ENCODE results near the gene SCRT2.

Gene SCRT2

DNA sequence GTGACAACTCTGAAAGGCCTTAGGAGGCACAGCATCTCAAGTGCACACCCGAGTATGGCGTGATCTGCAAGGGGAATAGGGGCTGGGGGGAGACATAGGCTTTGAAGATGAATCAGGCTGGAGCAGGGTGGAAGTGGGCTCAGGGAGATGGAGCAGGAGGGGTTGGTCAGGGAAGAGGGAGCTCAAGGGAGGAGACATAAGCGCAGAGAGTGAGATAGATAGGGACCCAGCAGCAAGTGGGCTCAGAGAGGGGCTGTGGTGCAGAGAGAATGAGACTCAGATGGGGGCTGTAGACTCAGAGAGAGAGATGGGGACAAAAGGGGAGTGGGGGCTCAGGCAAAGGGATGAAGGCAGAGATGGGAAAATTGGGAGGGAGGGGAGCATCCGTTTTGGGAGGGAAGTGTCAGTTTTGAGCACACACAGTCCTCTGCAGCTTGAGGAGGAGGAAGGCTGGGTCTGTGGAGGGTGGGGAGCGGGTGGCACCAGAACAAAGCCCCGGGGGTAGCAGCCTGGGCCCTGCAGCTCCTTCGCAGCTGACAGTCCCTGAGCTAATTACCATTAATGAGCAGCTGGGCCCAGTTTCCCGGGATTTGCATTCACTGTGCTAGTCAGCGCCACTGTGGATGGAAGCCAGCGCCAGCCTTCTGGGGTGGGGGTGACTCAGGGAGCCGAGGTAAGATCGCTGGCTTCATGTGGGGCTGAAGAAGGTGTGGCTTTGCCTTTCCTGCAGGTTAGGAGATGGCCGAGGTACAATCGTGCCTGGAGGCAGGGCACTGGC lies 41.3 kb downstream of the SCRT2 start:
- DNase-seq (ENCODE audit: low spot score): no peak

DNA sequence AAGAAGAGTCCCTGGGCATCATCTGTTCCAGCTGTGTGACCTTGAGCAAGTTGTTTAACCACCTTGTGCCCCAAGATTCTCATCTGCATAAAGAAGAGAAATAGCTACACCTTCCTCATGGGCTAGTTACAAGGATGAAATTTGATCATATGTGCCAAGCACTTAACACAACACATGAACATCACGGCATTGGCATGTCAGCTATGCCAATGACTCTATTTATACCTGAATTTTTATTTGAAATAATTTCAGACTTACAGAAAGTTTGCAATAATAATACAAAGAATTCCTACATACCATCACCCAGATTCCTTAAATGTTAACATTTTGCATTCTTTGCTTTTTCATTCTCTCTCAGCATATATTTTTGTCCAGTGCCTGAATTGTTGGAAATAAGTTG lies 44.5 kb downstream of the SCRT2 start:
- DNase-seq (ENCODE audit: low spot score): no peak

DNA sequence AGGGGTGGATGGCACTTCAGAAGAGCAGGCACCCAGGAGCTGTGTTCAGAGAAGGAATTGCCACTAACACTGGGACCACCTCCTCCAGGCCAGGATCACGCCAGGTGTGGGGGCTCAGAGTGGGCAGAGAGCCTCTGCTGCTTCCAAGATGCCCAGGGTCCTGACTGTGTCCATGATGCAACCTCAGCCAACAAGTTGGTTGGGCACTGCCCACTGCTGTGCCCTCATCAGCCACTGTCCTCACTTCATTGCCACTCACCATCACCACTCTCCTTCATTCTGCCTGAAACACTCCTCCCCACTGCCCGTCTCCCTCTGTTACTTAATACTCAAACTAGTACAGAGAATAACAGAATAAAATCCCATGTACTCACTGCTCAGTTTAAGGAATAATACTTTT lies 49.0 kb downstream of the SCRT2 start:
- no peak for DNase-seq (ENCODE audit: low spot score)

DNA sequence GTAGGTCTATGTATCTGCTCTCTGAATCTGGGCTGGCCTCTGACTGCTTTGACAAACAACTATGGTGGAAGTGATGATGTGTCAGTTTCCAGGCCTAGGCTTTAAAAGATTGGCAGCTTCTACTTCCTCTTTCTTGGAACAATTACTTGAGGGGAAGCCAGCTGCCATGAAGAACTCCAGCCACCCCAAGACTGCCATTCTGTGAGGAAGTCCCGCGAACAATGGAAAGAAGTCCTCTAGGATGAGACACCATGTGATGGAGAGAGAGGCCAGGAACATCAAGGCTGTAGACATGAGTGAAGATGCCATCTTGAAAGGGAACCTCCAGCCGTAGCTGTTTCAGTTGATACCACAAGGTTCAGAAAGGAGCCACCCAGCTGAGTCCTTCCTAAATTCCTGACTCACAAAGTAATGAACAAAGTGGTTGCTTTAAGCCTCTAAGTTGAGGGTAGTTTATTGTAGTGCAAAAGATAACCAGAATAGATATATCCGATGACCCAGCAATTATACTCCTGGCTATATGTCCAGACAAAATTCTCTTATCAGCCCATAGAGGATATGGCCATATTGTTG lies 50.2 kb downstream of the SCRT2 start:
- DNase-seq (ENCODE audit: low spot score): no peak

DNA sequence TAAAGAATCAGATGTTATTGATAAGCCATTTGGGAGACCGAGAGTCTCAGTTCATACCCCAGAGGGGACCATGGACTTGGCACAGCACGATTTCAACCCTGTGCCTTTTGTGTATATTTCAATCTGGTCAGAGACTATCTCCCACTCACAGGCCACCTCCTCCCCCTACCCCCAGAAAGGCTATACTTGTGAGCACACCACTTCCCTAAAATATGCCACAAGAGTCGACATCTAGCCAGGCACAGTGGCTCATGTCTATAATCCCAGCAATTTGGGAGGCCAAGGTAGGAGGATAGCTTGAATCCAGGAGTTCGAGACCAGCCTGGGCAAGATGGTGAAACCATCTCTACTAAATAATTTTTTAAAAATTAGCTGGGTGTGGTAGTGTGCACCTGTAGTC lies 51.9 kb downstream of the SCRT2 start:
- no peak for DNase-seq (ENCODE audit: low spot score)

DNA sequence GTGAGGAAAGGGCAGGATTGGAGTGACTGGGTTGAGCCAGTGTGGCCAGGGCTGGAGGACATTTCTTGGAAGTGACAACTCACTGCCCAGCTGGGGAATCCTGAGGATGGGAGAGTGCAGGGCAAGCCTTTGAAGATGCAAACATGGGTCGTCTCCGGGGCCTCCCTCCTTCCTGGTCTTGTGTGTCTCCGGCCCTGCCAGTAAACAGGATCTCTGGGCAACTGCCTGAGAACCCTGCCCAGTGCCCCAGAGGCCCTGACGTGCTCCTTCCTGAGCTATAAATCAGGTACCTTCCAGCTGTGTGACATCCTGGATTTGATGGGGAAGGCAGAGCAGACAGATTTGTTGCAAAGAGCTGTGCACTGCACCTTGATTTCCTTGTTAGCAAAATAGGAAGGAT lies 52.6 kb downstream of the SCRT2 start:
- no peak for DNase-seq (ENCODE audit: low spot score)

DNA sequence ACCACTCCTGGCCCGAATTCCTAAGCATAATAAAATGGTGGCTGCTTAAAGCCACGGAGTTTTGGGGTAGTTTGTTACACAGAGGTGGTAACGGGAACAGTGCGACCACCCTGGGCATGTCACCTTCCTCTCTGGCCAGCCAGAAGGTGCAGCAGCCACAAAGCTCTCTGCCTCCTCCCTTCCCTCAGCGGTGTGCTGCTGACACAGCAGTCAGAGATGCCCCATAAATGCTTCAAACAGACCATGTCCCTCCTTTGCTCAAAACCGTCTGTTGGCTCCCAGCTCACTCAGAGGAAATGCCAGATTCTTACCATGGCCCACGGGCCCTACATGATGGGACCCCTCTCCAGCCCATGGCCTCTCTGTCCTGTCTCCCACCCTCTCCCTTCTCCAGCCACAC lies 53.4 kb downstream of the SCRT2 start:
- DNase-seq (ENCODE audit: low spot score): no peak

DNA sequence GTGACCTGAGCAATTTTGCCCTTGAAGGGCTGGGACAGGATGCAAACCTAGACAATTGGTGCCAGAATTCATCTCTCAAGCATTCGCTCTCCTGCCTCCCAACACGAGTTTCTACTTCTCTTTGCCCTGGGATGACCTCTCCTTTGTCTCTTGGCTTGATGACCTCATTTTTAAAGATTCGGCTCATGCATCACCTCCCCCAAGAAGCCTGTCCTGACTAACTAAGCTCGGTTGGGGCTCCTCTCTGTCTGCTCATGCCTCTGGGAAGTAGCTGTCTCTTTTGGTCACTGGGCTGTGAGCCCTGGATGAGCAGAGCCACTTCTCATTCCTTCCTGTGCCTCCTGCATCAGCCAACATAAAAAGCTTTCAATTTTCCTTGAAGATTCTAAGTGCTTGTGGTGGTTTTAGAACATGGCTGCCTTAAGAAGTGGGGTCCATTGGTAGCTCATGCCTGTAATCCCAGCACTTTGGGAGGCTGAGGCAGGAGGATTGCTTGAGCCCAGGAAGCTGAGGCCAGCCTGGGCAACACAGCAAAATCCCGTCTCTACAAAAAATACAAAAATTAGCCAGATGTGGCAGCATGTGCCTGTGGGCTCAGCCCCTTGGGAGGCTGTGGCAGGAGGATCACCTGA lies 54.4 kb downstream of the SCRT2 start:
- no peak for DNase-seq (ENCODE audit: low spot score)

DNA sequence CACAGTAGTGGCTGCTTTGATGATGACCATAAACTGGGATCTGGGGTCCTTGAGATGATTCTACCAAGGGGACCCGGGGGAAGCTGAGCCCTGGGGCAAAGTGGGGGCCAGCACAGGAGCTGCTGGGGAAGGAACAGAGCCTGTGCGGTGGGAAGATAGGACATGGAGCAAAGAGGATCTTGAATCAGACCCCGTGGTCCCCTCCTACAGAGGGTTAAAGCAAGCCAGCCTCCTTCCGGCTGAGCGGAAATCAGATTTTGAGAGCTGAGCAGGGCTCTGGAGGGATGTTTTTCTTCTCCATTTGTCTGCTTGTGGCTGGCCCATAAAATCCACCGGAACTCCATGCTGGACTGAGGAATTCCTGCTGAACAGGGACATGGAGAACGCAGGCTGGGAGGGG lies 55.4 kb downstream of the SCRT2 start:
- DNase-seq (ENCODE audit: low spot score): no peak

DNA sequence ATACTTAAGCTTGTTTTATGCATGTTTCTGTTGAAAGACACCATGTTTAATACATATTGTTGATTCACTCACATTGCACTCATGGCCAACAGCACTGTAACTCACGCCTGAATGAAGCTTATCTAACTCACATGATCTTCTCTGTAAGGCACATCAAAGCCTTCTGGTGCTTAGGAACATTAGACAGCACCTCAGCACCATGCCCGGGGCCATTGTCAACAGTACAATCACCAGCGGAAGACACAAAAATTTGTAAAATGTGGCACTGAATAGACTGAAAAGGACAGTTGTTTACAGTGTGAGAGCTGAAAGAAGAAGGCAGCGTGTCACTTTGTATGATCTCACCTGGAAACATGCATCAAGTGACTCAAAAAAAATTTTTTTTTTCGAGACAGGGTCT lies 56.6 kb downstream of the SCRT2 start:
- no peak for DNase-seq (ENCODE audit: low spot score)

DNA sequence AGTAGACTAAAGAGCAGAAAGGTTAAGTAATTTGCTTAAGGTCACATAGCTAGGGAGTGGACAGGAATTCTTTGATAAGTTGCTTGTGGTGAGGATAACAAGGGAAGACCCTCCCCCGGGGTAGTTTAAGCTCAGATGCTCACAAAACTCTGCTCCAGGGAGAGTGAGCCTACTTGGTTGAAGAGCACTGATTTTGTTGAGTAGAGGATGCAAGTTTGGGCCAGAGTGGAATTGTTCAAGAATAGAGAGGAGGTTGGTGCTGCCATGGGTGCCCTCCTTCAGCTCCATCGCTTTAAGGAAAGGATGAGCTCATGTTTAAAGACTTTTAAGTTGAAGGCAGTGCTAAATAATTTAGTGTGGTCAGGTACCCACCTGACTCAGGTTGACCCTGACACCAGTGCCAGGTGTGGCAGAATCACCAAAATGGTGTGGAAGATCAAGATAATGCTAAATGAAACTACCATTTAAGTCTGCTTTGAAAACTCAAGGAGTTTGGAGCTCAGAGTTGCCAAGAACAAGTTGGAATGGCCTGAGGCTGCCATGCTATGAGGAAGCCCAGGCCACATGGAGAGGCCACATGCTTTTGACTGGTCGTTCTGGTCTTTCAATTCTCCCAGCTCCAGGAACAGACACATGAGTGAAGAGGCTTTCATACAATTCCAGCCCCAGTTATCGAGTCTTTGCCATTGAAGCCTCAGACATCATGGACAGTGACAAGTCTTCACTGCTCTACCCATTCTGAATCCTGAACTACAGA lies 57.5 kb downstream of the SCRT2 start:
- no peak for DNase-seq (ENCODE audit: low spot score)

DNA sequence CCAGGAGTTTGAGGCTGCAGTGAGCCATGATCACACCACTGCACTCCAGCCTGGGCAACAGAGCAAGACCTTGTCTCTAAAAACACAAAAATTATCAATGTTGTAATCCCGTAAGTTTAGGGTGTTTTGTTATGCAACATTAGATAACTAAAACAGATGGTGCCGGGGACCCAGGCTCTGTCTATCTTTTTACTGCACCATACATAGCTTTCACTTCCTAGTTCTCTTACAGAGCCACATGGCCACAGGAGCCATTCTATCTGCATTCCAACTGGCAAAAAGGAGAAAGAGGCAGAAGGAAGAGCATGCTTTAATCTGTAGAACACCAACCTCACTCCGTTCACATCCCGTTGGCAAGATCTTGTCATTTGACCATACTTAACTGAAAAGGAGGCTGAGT lies 60.1 kb downstream of the SCRT2 start:
- no peak for DNase-seq (ENCODE audit: low spot score)

DNA sequence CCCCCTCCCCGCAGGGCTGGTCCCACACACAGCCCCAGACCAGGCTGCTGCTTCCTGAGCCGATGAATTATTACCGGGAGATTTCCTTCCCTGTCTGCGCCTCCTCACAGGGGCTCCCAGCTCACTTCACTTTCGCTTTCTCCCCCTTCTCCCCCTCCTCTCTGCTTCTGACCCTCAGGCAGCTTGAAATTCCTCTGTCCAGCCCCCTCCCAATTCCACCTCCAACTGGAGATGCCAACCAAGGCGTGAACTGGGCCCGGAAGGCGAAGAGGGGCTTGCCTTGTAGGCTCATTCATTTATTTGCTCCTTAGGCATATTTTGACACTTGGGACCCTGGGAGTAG lies 63.8 kb downstream of the SCRT2 start:
- no peak for DNase-seq (ENCODE audit: low spot score)

All from putamen (tissue), 1 donor.